HG03039 (cell line): ENCODE data around the gene RIPK3.

ENCODE experiments used
- ATAC-seq: cut with Tn5 transposase; IDR thresholded peaks from one replicate; pipeline ENCODE4 v1.9.1; 2021; ENCODE audit warnings: mild to moderate bottlenecking, moderate library complexity; ENCODE audit not compliant: unreplicated experiment

The RIPK3 gene

GRCh38 chr14:24325041-24325530, 14.7 kb downstream of the RIPK3 start:
- no peak for ATAC-seq

GRCh38 chr14:24324024-24324423, 15.8 kb downstream of the RIPK3 start:
- no peak for ATAC-seq

GRCh38 chr14:24323341-24323740, 16.4 kb downstream of the RIPK3 start:
- ATAC-seq = no peak

GRCh38 chr14:24322672-24323071, 17.1 kb downstream of the RIPK3 start:
- ATAC-seq = no peak

GRCh38 chr14:24321212-24321975, 18.4 kb downstream of the RIPK3 start:
- ATAC-seq = no peak

GRCh38 chr14:24317141-24317928, 22.5 kb downstream of the RIPK3 start:
- no peak for ATAC-seq

- no peak for ATAC-seq
Observed at GRCh38 chr14:24316597-24316950, 23.2 kb downstream of the RIPK3 start.

- ATAC-seq = no peak
Observed at GRCh38 chr14:24315807-24316596, 23.8 kb downstream of the RIPK3 start.

- no peak for ATAC-seq
Observed at GRCh38 chr14:24315243-24315806, 24.5 kb downstream of the RIPK3 start.

- no peak for ATAC-seq
Observed at GRCh38 chr14:24314377-24315193, 25.2 kb downstream of the RIPK3 start.

GRCh38 chr14:24313913-24314312, 25.9 kb downstream of the RIPK3 start:
- no peak for ATAC-seq

- no peak for ATAC-seq
Observed at GRCh38 chr14:24312736-24313507, 26.9 kb downstream of the RIPK3 start.

- ATAC-seq = no peak
Observed at GRCh38 chr14:24311837-24312615, 27.8 kb downstream of the RIPK3 start.

- peak; percentile 63 for ATAC-seq
Observed at GRCh38 chr14:24310646-24311604, 28.9 kb downstream of the RIPK3 start, which contains the start of gene LTB4R. LTB4R (plus strand) TSS chr14:24311502; CDS start chr14:24315652, 4,150 bp downstream.

GRCh38 chr14:24310265-24310645, 29.5 kb downstream of the RIPK3 start:
- no peak for ATAC-seq

- ATAC-seq = no peak
Observed at GRCh38 chr14:24309538-24310264, 30.1 kb downstream of the RIPK3 start, which contains the start of gene LTB4R2. LTB4R2 (plus strand) TSS chr14:24310140; CDS start chr14:24310665, 525 bp downstream.
